ENCODE results near the gene PSG1.

DNA sequence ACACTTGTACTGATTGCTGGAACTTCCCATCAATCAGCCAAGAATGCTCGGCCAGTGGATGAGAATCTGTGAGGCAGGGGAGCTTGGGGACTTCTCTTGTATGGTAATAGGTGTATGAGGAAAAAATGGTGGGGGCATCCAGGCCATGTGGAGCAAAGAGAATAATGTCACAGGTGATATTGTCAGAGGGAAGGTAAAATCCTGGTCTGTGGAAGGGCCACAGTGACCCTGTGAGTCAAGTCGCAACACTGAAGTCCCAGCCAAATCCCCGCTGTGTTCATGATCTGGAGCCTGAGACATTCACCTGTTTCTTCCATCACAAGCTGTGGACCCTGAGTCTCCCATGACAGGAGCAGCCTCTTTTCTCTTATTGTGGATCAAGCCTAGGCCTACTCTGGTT, 49.4 kb upstream of the PSG1 start:
- TF ChIP-seq EZH2phosphoT487 (IDR thresholded peaks at IDR 0.05; ENCODE audit: unreplicated experiment): no peak
- TF ChIP-seq, protein P1, sequence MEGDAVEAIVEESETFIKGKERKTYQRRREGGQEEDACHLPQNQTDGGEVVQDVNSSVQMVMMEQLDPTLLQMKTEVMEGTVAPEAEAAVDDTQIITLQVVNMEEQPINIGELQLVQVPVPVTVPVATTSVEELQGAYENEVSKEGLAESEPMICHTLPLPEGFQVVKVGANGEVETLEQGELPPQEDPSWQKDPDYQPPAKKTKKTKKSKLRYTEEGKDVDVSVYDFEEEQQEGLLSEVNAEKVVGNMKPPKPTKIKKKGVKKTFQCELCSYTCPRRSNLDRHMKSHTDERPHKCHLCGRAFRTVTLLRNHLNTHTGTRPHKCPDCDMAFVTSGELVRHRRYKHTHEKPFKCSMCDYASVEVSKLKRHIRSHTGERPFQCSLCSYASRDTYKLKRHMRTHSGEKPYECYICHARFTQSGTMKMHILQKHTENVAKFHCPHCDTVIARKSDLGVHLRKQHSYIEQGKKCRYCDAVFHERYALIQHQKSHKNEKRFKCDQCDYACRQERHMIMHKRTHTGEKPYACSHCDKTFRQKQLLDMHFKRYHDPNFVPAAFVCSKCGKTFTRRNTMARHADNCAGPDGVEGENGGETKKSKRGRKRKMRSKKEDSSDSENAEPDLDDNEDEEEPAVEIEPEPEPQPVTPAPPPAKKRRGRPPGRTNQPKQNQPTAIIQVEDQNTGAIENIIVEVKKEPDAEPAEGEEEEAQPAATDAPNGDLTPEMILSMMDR (conservative IDR thresholded peaks at IDR 0.05; ENCODE audit: low read depth in 2 of 2): no peak
- no peak for TF ChIP-seq JUNB (IDR thresholded peaks at IDR 0.05; ENCODE audit: unreplicated experiment)
- TF ChIP-seq CREB1 (CRISPR knock-in tag; IDR thresholded peaks at IDR 0.05; ENCODE audit: low read depth): no peak
- TF ChIP-seq POLR2AphosphoS5 (IDR thresholded peaks at IDR 0.05; ENCODE audit: low read depth): no peak
- TF ChIP-seq, protein P2, sequence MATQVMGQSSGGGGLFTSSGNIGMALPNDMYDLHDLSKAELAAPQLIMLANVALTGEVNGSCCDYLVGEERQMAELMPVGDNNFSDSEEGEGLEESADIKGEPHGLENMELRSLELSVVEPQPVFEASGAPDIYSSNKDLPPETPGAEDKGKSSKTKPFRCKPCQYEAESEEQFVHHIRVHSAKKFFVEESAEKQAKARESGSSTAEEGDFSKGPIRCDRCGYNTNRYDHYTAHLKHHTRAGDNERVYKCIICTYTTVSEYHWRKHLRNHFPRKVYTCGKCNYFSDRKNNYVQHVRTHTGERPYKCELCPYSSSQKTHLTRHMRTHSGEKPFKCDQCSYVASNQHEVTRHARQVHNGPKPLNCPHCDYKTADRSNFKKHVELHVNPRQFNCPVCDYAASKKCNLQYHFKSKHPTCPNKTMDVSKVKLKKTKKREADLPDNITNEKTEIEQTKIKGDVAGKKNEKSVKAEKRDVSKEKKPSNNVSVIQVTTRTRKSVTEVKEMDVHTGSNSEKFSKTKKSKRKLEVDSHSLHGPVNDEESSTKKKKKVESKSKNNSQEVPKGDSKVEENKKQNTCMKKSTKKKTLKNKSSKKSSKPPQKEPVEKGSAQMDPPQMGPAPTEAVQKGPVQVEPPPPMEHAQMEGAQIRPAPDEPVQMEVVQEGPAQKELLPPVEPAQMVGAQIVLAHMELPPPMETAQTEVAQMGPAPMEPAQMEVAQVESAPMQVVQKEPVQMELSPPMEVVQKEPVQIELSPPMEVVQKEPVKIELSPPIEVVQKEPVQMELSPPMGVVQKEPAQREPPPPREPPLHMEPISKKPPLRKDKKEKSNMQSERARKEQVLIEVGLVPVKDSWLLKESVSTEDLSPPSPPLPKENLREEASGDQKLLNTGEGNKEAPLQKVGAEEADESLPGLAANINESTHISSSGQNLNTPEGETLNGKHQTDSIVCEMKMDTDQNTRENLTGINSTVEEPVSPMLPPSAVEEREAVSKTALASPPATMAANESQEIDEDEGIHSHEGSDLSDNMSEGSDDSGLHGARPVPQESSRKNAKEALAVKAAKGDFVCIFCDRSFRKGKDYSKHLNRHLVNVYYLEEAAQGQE (IDR thresholded peaks at IDR 0.05; ENCODE audit: unreplicated experiment): no peak
- no peak for TF ChIP-seq EZH2 (IDR thresholded peaks at IDR 0.05; ENCODE audit: low read depth, unreplicated experiment)
- TF ChIP-seq, protein P3, sequence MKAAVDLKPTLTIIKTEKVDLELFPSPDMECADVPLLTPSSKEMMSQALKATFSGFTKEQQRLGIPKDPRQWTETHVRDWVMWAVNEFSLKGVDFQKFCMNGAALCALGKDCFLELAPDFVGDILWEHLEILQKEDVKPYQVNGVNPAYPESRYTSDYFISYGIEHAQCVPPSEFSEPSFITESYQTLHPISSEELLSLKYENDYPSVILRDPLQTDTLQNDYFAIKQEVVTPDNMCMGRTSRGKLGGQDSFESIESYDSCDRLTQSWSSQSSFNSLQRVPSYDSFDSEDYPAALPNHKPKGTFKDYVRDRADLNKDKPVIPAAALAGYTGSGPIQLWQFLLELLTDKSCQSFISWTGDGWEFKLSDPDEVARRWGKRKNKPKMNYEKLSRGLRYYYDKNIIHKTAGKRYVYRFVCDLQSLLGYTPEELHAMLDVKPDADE (IDR thresholded peaks at IDR 0.05): no peak
- no peak for TF ChIP-seq NANOG (IDR thresholded peaks at IDR 0.05; ENCODE audit: borderline replicate concordance)
- TF ChIP-seq STAT1 (IDR thresholded peaks at IDR 0.05; ENCODE audit: unreplicated experiment): no peak
- no peak for TF ChIP-seq ZNF331 (CRISPR knock-in tag; IDR thresholded peaks at IDR 0.05; ENCODE audit: low read depth)
- TF ChIP-seq, protein P4, sequence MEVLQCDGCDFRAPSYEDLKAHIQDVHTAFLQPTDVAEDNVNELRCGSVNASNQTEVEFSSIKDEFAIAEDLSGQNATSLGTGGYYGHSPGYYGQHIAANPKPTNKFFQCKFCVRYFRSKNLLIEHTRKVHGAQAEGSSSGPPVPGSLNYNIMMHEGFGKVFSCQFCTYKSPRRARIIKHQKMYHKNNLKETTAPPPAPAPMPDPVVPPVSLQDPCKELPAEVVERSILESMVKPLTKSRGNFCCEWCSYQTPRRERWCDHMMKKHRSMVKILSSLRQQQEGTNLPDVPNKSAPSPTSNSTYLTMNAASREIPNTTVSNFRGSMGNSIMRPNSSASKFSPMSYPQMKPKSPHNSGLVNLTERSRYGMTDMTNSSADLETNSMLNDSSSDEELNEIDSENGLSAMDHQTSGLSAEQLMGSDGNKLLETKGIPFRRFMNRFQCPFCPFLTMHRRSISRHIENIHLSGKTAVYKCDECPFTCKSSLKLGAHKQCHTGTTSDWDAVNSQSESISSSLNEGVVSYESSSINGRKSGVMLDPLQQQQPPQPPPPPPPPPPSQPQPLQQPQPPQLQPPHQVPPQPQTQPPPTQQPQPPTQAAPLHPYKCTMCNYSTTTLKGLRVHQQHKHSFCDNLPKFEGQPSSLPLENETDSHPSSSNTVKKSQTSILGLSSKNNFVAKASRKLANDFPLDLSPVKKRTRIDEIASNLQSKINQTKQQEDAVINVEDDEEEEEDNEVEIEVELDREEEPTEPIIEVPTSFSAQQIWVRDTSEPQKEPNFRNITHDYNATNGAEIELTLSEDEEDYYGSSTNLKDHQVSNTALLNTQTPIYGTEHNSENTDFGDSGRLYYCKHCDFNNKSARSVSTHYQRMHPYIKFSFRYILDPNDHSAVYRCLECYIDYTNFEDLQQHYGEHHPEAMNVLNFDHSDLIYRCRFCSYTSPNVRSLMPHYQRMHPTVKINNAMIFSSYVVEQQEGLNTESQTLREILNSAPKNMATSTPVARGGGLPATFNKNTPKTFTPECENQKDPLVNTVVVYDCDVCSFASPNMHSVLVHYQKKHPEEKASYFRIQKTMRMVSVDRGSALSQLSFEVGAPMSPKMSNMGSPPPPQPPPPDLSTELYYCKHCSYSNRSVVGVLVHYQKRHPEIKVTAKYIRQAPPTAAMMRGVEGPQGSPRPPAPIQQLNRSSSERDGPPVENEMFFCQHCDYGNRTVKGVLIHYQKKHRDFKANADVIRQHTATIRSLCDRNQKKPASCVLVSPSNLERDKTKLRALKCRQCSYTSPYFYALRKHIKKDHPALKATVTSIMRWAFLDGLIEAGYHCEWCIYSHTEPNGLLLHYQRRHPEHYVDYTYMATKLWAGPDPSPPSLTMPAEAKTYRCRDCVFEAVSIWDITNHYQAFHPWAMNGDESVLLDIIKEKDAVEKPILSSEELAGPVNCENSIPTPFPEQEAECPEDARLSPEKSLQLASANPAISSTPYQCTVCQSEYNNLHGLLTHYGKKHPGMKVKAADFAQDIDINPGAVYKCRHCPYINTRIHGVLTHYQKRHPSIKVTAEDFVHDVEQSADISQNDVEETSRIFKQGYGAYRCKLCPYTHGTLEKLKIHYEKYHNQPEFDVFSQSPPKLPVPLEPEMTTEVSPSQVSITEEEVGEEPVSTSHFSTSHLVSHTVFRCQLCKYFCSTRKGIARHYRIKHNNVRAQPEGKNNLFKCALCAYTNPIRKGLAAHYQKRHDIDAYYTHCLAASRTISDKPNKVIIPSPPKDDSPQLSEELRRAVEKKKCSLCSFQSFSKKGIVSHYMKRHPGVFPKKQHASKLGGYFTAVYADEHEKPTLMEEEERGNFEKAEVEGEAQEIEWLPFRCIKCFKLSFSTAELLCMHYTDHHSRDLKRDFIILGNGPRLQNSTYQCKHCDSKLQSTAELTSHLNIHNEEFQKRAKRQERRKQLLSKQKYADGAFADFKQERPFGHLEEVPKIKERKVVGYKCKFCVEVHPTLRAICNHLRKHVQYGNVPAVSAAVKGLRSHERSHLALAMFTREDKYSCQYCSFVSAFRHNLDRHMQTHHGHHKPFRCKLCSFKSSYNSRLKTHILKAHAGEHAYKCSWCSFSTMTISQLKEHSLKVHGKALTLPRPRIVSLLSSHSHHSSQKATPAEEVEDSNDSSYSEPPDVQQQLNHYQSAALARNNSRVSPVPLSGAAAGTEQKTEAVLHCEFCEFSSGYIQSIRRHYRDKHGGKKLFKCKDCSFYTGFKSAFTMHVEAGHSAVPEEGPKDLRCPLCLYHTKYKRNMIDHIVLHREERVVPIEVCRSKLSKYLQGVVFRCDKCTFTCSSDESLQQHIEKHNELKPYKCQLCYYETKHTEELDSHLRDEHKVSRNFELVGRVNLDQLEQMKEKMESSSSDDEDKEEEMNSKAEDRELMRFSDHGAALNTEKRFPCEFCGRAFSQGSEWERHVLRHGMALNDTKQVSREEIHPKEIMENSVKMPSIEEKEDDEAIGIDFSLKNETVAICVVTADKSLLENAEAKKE (CRISPR knock-in tag; IDR thresholded peaks at IDR 0.05): no peak
